HG03196 (cell line): ENCODE data around the gene NOL9.

Experiments
- ATAC-seq: cut with Tn5 transposase; IDR thresholded peaks from one replicate; pipeline ENCODE4 v1.9.1; 2021; ENCODE audit not compliant: unreplicated experiment

NOL9 gene

DNA sequence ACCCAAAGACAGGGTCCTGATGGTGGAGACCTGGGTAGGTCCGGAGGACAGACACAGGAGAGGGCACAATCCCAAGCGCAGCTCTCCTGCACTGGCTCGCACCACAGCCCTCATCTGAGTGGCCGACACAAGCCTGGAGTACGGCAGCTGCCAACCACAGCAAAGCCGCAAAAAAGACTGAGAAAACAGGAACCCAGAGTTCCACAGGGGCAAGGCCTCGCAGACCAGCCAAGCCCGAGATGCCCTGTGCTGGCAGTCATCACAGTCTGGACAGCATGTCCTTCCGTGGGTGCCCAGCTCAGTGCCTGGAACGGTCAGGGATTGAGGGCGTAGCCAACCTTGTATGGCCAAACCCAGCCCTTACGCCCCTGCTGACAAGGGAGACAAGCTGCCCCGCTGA lies 36.9 kb upstream of the NOL9 start:
- ATAC-seq = no peak

GRCh38 chr1:6590046-6590445 lies 35.7 kb upstream of the NOL9 start:
- ATAC-seq = no peak

DNA sequence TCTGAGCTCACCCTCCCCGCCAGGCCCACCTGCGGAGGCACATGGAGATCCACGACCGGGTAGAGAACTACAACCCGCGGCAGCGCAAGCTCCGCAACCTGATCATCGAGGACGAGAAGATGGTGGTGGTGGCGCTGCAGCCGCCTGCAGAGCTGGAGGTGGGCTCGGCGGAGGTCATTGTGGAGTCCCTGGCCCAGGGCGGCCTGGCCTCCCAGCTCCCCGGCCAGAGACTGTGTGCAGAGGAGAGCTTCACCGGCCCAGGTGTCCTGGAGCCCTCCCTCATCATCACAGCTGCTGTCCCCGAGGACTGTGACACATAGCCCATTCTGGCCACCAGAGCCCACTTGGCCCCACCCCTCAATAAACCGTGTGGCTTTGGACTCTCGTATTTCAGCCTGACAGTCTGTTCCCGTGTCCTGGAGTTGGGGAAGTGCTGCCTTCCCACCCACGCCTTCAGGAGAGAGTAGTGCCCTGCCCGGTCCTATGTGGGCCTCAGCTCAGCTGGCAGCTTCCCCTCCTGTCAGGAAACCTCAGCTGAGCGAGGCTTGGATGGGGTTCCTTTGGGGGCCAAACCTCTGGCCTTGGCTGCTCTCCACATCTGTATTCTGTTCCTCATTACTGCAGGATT lies 34.7 kb upstream of the NOL9 start:
- no peak for ATAC-seq

- no peak for ATAC-seq
Observed at GRCh38 chr1:6588128-6588892, 34.0 kb upstream of the NOL9 start.

- ATAC-seq = no peak
Observed at GRCh38 chr1:6587261-6588005, 33.1 kb upstream of the NOL9 start.

GRCh38 chr1:6586404-6586816 lies 32.1 kb upstream of the NOL9 start:
- ATAC-seq = no peak

GRCh38 chr1:6585841-6586240 lies 31.5 kb upstream of the NOL9 start:
- ATAC-seq = no peak

- ATAC-seq = no peak
Observed at GRCh38 chr1:6585081-6585722, 30.9 kb upstream of the NOL9 start.

DNA sequence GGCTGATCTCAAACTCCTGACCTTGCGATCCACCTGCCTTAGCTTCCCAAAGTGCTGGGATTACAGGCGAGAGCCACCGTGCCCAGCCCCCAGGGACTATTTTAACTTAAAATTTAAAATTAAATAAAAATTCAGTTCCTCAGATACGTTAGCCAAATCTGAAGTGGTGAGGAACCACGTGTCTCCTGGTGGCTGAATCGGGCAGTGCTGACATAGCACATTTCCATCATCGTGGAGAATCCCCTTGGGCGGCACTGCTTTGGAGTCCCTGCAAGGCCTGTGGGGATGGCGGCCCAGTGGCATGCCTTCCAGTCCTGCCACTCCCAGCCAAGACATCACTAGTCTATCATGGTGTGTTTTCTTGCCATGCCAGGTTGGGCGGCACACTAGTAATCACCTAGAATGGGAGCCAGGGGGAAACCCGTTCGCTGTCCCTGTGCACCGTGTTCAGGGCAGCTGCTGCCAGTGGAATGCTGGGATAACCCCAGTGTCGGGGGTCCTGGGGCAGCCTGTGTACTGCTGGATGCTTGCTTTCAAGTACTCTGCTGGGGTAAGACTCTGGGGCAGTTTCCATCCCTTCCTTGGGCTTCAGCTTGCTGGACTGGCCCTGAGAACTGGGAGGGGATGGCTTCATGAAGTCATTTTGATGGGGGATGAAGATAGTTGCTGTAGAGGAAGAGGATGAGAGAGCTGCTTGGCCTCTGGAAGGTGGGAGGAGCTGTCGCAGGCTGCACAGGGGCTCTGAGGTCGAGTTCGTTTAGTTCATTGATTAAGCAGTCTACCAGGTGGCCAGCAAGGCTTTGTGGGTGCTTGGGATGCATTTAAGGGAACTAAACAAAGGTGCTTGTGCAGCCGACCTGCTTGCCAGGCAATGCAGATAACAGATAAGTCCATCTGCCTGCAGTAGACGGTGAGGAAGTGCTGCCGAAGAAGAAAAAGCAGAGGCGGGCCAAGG lies 30.1 kb upstream of the NOL9 start:
- no peak for ATAC-seq

GRCh38 chr1:6582370-6582769 lies 28.1 kb upstream of the NOL9 start:
- ATAC-seq = no peak

DNA sequence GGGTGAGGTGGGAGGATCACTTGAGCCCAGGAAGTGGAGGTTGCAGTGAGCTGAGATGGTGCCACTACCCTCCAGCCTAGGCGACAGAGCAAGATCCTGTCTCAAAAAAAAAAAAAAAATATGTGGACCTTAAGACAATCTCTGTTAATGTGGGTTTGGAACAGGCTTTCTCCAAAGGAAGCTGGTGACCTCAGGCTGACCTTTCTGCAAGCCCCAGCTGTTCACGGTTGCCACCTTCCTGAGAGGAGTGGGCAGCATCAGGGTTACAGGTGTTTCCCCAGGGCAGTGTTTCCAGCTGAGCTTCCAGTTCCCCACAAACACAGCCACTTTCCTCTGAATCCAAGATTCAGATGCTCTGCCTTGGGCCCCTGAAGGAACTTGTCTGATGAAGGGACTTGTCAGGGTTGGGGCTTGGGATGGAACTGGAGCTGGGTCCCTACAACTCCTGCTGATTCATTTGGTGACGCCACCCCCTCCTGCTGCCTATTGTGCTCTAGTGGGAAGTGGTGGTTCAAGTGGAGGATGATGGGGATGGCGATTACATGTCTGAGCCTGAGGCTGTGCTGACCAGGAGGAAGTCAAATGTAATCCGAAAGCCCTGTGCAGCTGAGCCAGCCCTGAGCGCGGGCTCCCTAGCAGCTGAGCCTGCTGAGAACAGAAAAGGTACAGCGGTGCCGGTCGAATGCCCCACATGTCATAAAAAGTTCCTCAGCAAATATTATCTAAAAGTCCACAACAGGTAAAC lies 27.4 kb upstream of the NOL9 start:
- ATAC-seq = no peak

- no peak for ATAC-seq
Observed at GRCh38 chr1:6580593-6581409, 26.5 kb upstream of the NOL9 start.

DNA sequence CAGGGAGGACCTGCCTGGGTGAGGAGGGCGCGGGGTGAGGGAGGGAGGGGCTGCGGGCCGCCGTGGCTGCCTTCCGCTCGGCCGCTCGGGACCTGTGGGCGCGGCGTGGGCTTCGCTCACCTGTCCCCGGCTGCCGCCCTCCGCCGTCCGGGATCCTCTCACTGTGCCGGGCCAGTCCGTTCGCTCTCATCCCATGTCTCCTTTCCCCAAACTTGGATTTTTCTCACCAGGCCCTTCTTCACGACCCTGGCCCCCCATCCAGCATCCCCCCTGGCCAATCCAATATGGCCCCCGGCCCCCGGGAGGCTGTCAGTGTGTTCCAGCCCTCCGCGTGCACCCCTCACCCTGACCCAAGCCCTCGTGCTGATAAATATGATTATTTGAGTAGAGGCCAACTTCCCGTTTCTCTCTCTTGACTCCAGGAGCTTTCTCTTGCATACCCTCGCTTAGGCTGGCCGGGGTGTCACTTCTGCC lies 25.8 kb upstream of the NOL9 start:
- ATAC-seq = no peak

DNA sequence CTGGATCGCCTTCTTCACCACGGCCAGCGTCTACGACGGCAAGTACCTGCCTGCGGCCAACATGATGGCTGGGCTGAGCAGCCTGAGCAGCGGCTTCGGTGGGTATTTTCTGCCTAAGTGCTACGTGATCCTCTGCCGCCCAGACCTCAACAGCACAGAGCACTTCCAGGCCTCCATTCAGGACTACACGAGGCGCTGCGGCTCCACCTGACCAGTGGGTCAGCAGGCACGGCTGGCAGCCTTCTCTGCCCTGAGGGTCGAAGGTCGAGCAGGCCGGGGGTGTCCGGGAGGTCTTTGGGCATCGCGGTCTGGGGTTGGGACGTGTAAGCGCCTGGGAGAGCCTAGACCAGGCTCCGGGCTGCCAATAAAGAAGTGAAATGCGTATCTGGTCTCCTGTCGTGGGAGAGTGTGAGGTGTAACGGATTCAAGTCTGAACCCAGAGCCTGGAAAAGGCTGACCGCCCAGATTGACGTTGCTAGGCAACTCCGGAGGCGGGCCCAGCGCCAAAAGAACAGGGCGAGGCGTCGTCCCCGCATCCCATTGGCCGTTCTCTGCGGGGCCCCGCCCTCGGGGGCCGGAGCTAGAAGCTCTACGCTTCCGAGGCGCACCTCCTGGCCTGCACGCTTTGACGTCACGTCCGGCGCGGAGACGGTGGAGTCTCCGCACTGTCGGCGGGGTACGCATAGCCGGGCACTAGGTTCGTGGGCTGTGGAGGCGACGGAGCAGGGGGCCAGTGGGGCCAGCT lies 25.2 kb upstream of the NOL9 start, which contains the start of gene ZBTB48:
Gene ZBTB48, plus strand, starts transcription at position 621 of the 745 bp plus-strand sequence. CDS start 616 bp downstream, outside the sequence.
- peak; percentile 97 for ATAC-seq

DNA sequence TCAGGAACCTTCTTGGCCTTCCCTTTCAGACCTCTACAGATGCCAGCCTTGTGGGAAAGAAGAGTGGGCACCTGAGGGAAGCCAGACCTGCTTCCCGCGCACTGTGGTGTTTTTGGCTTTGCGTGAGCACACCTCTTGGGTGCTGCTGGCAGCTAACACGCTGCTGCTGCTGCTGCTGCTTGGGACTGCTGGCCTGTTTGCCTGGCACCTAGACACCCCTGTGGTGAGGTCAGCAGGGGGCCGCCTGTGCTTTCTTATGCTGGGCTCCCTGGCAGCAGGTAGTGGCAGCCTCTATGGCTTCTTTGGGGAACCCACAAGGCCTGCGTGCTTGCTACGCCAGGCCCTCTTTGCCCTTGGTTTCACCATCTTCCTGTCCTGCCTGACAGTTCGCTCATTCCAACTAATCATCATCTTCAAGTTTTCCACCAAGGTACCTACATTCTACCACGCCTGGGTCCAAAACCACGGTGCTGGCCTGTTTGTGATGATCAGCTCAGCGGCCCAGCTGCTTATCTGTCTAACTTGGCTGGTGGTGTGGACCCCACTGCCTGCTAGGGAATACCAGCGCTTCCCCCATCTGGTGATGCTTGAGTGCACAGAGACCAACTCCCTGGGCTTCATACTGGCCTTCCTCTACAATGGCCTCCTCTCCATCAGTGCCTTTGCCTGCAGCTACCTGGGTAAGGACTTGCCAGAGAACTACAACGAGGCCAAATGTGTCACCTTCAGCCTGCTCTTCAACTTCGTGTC lies 24.5 kb upstream of the NOL9 start:
- ATAC-seq = no peak

GRCh38 chr1:6577831-6578525 lies 23.7 kb upstream of the NOL9 start:
- no peak for ATAC-seq

DNA sequence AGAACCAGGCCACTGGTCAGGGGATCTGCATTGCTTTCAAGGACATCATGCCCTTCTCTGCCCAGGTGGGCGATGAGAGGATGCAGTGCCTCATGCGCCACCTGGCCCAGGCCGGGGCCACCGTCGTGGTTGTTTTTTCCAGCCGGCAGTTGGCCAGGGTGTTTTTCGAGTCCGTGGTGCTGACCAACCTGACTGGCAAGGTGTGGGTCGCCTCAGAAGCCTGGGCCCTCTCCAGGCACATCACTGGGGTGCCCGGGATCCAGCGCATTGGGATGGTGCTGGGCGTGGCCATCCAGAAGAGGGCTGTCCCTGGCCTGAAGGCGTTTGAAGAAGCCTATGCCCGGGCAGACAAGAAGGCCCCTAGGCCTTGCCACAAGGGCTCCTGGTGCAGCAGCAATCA lies 20.5 kb upstream of the NOL9 start:
- no peak for ATAC-seq
